HFF-Myc (cell line): ENCODE measurements around the gene FEN1.

Experiments used
- DNase-seq: peaks from one replicate; pipeline ENCODE4 v3.0.0-alpha.2; 2011; ENCODE audit warnings: low read depth; ENCODE audit errors: extremely low read depth
- H3K4me3 ChIP-seq: replicated peaks from 2 replicates; pipeline ENCODE4 v1.5.1; 2011; ENCODE audit warnings: low read depth, mild to moderate bottlenecking, control low read depth, low read length
- TF ChIP-seq, protein P1 (sequence below): IDR thresholded peaks from 2 replicates; pipeline ENCODE4 v1.5.1; 2012; ENCODE audit warnings: mild to moderate bottlenecking, low read depth, low read length, control low read depth; ENCODE audit errors: missing control alignments

Gene FEN1

DNA sequence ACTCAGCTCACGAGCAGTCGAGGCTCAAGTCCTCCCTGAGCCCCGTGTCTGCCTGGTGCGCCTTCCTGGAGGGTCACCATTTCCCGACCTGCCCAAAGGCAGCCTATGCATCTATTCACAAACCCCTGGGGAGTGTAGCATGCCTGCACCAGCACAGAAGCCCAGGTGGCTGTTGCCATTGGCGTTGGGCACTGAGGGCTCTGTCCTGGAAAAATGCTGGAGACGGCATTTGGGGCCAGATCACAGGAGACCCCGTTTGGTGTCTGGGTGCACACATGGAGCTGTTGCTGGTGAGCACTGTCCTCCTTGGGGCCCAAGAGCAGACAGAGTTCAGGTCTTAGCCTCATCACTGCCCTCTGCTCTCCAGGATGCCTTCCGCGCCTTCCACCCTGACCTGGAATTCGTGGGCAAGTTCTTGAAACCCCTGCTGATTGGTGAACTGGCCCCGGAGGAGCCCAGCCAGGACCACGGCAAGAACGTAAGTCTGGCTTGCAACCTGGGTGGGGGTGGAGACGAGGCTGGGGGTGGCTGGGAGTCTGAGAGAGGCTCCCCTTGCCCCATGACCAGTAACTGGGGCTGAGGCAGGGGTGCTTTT lies 44.8 kb downstream of the FEN1 start:
- TF ChIP-seq, protein P1, sequence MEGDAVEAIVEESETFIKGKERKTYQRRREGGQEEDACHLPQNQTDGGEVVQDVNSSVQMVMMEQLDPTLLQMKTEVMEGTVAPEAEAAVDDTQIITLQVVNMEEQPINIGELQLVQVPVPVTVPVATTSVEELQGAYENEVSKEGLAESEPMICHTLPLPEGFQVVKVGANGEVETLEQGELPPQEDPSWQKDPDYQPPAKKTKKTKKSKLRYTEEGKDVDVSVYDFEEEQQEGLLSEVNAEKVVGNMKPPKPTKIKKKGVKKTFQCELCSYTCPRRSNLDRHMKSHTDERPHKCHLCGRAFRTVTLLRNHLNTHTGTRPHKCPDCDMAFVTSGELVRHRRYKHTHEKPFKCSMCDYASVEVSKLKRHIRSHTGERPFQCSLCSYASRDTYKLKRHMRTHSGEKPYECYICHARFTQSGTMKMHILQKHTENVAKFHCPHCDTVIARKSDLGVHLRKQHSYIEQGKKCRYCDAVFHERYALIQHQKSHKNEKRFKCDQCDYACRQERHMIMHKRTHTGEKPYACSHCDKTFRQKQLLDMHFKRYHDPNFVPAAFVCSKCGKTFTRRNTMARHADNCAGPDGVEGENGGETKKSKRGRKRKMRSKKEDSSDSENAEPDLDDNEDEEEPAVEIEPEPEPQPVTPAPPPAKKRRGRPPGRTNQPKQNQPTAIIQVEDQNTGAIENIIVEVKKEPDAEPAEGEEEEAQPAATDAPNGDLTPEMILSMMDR, result no peak
- no peak for DNase-seq
- no peak overlapping the region for H3K4me3 ChIP-seq

DNA sequence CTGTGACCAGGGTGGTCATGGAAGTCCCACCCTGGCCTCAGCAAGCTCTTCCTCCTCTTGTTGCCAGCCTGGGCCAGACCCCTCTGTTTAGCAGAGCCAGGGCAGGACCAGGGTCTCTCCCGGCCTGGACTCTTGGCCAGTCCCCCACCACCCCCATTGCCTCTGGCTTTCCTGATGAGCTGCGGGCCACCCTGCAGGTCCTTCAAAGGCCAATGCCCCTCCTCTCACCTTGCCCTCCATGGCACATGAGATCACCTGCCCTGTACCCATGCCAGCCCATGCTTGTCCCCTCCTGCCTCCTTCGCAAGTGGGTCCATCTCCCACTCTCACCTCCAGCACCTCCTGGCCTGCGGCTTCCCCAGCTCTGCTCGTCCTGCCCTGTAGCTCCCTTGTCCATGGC lies 45.8 kb downstream of the FEN1 start:
- H3K4me3 ChIP-seq, result no peak overlapping the region
- TF ChIP-seq, protein P1, result no peak
- DNase-seq, result no peak

DNA sequence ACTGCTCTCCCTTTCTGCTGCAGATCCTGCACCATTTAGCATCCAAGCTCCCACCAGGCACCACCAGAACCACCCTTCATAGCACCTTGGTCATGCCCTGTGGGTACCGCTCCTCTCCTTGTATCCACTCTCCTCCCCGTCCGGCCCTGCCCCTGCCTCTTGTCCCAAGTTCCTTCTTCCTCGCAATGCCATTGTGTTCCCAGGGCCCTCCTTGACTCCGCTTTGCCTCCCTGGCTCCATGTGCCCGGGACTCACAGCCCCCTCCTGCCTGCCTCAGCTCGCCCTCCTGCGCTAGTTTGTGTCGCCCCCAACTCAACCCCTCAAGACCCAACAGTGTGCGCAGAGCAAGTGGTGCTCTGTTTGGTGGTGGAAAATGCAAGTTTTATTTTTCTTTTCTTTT lies 46.2 kb downstream of the FEN1 start:
- TF ChIP-seq, protein P1, result no peak
- DNase-seq, result no peak
- no peak overlapping the region for H3K4me3 ChIP-seq

DNA sequence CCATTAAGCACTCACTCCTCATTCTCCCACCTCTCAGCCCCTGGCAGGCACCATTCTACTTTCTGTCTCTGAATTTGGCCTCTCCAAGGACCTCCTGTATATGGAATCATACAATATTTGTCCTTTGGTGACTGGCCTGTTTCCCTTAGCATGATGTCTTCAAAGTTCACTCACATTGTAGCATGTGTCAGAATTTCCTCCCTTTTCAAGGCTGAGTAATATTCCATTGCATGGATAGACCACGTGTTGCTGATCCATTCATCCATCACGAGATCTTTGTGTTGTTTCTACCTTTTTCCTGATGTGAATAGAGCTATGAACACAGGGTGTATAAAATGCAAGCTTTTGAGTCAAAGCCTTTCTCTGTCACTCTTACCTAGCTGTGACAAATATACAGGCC lies 47.0 kb downstream of the FEN1 start:
- DNase-seq, result no peak
- TF ChIP-seq, protein P1, result no peak

DNA sequence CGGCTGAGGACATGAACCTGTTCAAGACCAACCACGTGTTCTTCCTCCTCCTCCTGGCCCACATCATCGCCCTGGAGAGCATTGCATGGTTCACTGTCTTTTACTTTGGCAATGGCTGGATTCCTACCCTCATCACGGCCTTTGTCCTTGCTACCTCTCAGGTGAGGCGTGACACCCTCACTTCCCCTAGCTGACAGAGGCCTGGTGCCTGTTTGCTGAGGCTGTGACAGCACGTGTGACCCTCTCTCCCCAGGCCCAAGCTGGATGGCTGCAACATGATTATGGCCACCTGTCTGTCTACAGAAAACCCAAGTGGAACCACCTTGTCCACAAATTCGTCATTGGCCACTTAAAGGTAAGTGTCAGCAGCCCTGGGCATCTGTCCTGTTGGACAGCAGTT lies 47.7 kb downstream of the FEN1 start:
- no peak for DNase-seq
- TF ChIP-seq, protein P1, result no peak
- H3K4me3 ChIP-seq, result no peak overlapping the region

More for the DNA sequence above, 47.0 kb downstream of the FEN1 start:
- H3K4me3 ChIP-seq, result no peak overlapping the region

DNA sequence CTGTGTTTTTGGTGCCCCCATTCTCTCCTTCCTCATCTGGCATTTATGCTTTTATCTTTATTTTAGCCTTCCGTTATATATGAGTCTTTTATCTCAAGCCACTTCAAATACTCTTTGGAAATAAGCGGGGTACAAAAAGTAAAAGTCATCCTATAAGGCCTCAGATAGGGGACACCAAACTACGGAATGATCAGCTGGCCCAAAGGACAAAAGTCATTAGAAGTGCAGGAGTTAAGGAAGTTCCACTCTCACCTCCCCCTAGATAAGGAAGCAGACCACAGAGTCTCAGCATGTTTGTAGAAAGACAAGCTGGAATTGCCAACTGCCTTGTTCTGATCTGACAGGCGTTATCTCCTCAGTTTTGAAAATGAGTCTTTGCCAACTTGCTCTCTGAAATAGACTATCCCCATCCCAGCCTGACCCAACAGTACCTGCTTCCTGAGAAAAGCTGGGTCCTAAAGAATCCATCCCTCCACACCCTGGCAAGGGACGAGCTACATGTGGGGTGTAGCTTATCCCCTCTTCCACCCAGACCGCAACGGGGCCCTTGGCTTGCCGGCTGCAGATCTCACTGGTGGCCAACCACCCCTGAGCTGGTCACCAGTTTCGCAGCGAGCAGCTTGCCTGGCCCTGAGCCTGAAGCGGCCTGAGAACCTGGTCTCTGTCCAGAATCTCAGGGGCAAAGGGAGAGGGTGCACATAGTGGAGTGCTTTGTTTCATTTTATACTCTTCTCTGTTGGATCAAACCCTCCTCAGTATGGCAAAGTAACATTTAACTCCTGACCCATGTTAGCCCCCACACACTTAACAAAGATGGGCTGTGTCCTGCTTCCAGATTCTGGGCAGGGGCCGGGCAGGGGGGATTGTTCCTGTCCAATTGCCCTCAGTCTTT lies 49.2 kb downstream of the FEN1 start:
- TF ChIP-seq, protein P1, result no peak
- no peak for DNase-seq
- no peak overlapping the region for H3K4me3 ChIP-seq
